Measurements from ENCODE around the gene GNA14.
"Not testable (repeated sequence)": the region's sequence is repeated elsewhere in the genome, so short reads cannot be mapped to it uniquely, and the experiment has no call there.

Gene GNA14

GRCh38 chr9:77648234-77649108 lies at the start of gene GNA14:
TSS of gene GNA14 (minus strand) at chr9:77648322. CDS start at chr9:77647793, 529 bp downstream.
- DNase-seq: no peak

- DNase-seq: no peak
Measured at GRCh38 chr9:77697238-77697984, 49.3 kb upstream of the GNA14 start.

- DNase-seq: not testable (repeated sequence)
Measured at GRCh38 chr9:77690723-77691122, 42.6 kb upstream of the GNA14 start.

GRCh38 chr9:77690119-77690518 lies 42.0 kb upstream of the GNA14 start:
- DNase-seq: not testable (repeated sequence)

GRCh38 chr9:77687737-77688136 lies 39.6 kb upstream of the GNA14 start:
- not testable (repeated sequence) for DNase-seq

GRCh38 chr9:77680581-77680980 lies 32.5 kb upstream of the GNA14 start:
- no peak for DNase-seq

GRCh38 chr9:77679661-77680368 lies 31.7 kb upstream of the GNA14 start:
- no peak for DNase-seq

GRCh38 chr9:77679088-77679487 lies 31.0 kb upstream of the GNA14 start:
- no peak for DNase-seq

GRCh38 chr9:77677957-77678535 lies 29.9 kb upstream of the GNA14 start:
- DNase-seq: no peak

GRCh38 chr9:77677397-77677796 lies 29.3 kb upstream of the GNA14 start:
- DNase-seq: no peak

GRCh38 chr9:77673941-77674791 lies 26.0 kb upstream of the GNA14 start:
- no peak for DNase-seq

- no peak for DNase-seq
Measured at GRCh38 chr9:77672183-77672582, 24.1 kb upstream of the GNA14 start.

- DNase-seq: no peak
Measured at GRCh38 chr9:77667151-77667550, 19.0 kb upstream of the GNA14 start.

- DNase-seq: no peak
Measured at GRCh38 chr9:77663754-77664153, 15.6 kb upstream of the GNA14 start.

- no peak for DNase-seq
Measured at GRCh38 chr9:77661566-77662085, 13.5 kb upstream of the GNA14 start.

GRCh38 chr9:77659926-77660325 lies 11.8 kb upstream of the GNA14 start:
- DNase-seq: no peak

- DNase-seq: no peak
Measured at GRCh38 chr9:77651203-77651602, 3.1 kb upstream of the GNA14 start.

- no peak for DNase-seq
Measured at GRCh38 chr9:77649109-77649812, 1.1 kb upstream of the GNA14 start.

GRCh38 chr9:77647267-77648233 lies 572 bp downstream of the GNA14 start:
- DNase-seq: no peak

GRCh38 chr9:77643871-77644270 lies 4.3 kb downstream of the GNA14 start:
- DNase-seq: no peak
